Keratinocyte (primary cell): ENCODE data around the gene TAGLN2. TPM values are rescaled to one million over a fixed set of nuclear protein-coding genes. Genes with fewer than 3 reads are reported as not detected.

Source experiments
- DNase-seq: peaks from one replicate; pipeline ENCODE4 v3.0.0-alpha.2; 2011; ENCODE audit warnings: low read depth, missing footprints, low spot score
- FAIRE-seq: peaks from 2 replicates; lab custom pipeline; 2011; peaks lifted over from hg19 to GRCh38; lab: Jason Lieb, UNC
- H2AFZ ChIP-seq: 2 replicates; pipeline ENCODE4 v1.6.0; 2012; ENCODE audit warnings: low read length, control low read depth, inconsistent platforms; ENCODE audit not compliant: control insufficient read depth
- H3K27ac ChIP-seq: 2 replicates; pipeline ENCODE4 v1.5.1; 2011; ENCODE audit warnings: low read length; ENCODE audit not compliant: control insufficient read depth, insufficient read depth
- H3K27me3 ChIP-seq: 3 replicates; pipeline ENCODE4 v1.6.0; 2011; ENCODE audit warnings: low read length; ENCODE audit not compliant: control insufficient read depth, insufficient read depth; ENCODE audit errors: extremely low read depth
- H3K36me3 ChIP-seq, 2 experiments: 2 replicates in 1 of 2; 3 replicates in 1 of 2; pipeline ENCODE4 v1.5.1; 2011; ENCODE audit warnings: low read length in 2 of 2, mild to moderate bottlenecking in 1 of 2; ENCODE audit not compliant: control insufficient read depth in 2 of 2, insufficient read depth in 2 of 2; ENCODE audit errors: extremely low read depth in 1 of 2
- H3K4me1 ChIP-seq: 3 replicates; pipeline ENCODE4 v1.5.1; 2011; ENCODE audit warnings: low read length; ENCODE audit not compliant: control insufficient read depth, insufficient read depth; ENCODE audit errors: extremely low read depth
- H3K4me2 ChIP-seq: 3 replicates; pipeline ENCODE4 v1.6.0; 2011; ENCODE audit warnings: low read depth, low read length; ENCODE audit not compliant: control insufficient read depth, insufficient read depth; ENCODE audit errors: extremely low read depth
- H3K4me3 ChIP-seq, 3 experiments: fragments of 200-600 bp in 1 of 3; sonication (generic) in 1 of 3; 2 replicates in 2 of 3; 3 replicates in 1 of 3; pipeline ENCODE4 v1.5.1; 2011 to 2016; ENCODE audit warnings: low read length in 3 of 3, mild to moderate bottlenecking in 3 of 3, control low read depth in 2 of 3, inconsistent platforms in 1 of 3, low read depth in 1 of 3, mixed read lengths in 1 of 3, mixed run types in 1 of 3, moderate library complexity in 1 of 3; ENCODE audit not compliant: control insufficient read depth in 2 of 3, insufficient read depth in 2 of 3; ENCODE audit errors: extremely low read depth in 1 of 3
- H3K79me2 ChIP-seq: 2 replicates; pipeline ENCODE4 v1.6.0; 2012; ENCODE audit warnings: low read length; ENCODE audit not compliant: control insufficient read depth, insufficient read depth
- H3K9ac ChIP-seq: 3 replicates; pipeline ENCODE4 v1.6.0; 2011; ENCODE audit warnings: low read length; ENCODE audit not compliant: control insufficient read depth, insufficient read depth; ENCODE audit errors: extremely low read depth
- H3K9me1 ChIP-seq: 3 replicates; pipeline ENCODE4 v1.6.0; 2011; ENCODE audit warnings: low read length; ENCODE audit not compliant: control insufficient read depth, insufficient read depth; ENCODE audit errors: extremely low read depth
- H3K9me3 ChIP-seq: 2 replicates; pipeline ENCODE4 v1.5.1; 2012; ENCODE audit warnings: low read depth, low read length; ENCODE audit not compliant: control insufficient read depth
- H4K20me1 ChIP-seq: 3 replicates; pipeline ENCODE4 v1.6.0; 2011; ENCODE audit warnings: low read length; ENCODE audit not compliant: control insufficient read depth, insufficient read depth; ENCODE audit errors: extremely low read depth
- EZH2 ChIP-seq: IDR thresholded peaks from one replicate; pipeline ENCODE4 v1.6.1; 2012; ENCODE audit warnings: inconsistent platforms, mild to moderate bottlenecking, low read length, moderate library complexity
- dilution Hi-C: fragments of 300-500 bp; cut with MboI; formaldehyde crosslinking; loops from one replicate; pipeline ENCODE4 v1.7.0; 2020; ENCODE audit warnings: low sequenced_read_pairs; ENCODE audit not compliant: extremely low pct_ligation_motif_present
- polyA plus RNA-seq, 5 experiments: library from polyadenylated mRNA; depleted of rRNA in 3 of 5; stranded (reverse) in 3 of 5; stranded (forward) in 1 of 5; unstranded in 1 of 5; fragments of >200 nt; gene quantifications; 1 replicate in 1 of 5; 2 replicates in 3 of 5; 3 replicates in 1 of 5; pipeline versions ENCODE4 v1.2.1 to v1.2.3, GENCODE V29; 2011 to 2012; ENCODE audit warnings: missing spikeins in 2 of 5, low read depth in 1 of 5, low replicate concordance in 1 of 5
- TF ChIP-seq, protein P1 (sequence below), 3 experiments: IDR thresholded peaks in 1 of 3; conservative IDR thresholded peaks in 1 of 3; optimal IDR thresholded peaks in 1 of 3; 2 replicates in 2 of 3; 3 replicates in 1 of 3; pipeline versions ENCODE3 to v1.5.1; 2011; ENCODE audit warnings: low read length in 3 of 3, mild to moderate bottlenecking in 3 of 3, moderate library complexity in 2 of 3, control low read depth in 1 of 3, inconsistent platforms in 1 of 3; ENCODE audit not compliant: insufficient read depth in 2 of 3; ENCODE audit errors: extremely low read depth in 1 of 3

Gene TAGLN2
- polyA plus RNA-seq, 1 donor (not counting 4 experiments of a cell fraction or from before 2014, with no cell fraction given) = 709 TPM

DNA sequence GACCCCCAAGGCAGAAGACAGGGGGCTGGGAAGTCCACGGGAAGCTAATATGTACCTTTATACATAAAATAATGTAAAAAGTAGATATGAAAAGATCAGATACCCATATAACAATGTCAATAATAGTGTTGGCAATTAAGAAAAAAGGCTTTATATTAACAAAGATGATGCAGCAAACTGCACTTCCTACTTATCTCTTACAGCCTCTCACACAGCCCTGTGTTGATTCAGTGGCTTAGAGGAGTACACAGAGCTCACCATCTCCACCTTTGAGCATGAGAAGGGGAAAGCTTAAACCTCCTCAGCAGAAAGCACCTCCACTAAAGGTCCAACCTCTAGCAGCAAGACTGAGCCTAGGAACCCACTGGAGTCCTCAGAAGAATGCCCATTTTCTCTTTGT lies 55.7 kb downstream of the TAGLN2 start:
- Histone ChIP-seq H3K79me2 (no peaks in the 10 kb centered on the region), H3K9ac (peak overlapping the region; percentile 10), H3K4me2 (peak overlapping the region; percentile 34), H2AFZ (peak overlapping the region; percentile 13), H4K20me1 (no peaks in the 10 kb centered on the region), H3K27ac (peak overlapping the region; percentile 46), H3K36me3 (no peaks in the 10 kb centered on the region), H3K27me3 (no peaks in the 10 kb centered on the region), H3K4me1 (peaks cover 74% of the 10 kb centered on the region), H3K9me3 (no peaks in the 10 kb centered on the region), H3K4me3 (no peak overlapping the region), H3K9me1 (peaks cover 4% of the 10 kb centered on the region)
- TF ChIP-seq, protein P1, sequence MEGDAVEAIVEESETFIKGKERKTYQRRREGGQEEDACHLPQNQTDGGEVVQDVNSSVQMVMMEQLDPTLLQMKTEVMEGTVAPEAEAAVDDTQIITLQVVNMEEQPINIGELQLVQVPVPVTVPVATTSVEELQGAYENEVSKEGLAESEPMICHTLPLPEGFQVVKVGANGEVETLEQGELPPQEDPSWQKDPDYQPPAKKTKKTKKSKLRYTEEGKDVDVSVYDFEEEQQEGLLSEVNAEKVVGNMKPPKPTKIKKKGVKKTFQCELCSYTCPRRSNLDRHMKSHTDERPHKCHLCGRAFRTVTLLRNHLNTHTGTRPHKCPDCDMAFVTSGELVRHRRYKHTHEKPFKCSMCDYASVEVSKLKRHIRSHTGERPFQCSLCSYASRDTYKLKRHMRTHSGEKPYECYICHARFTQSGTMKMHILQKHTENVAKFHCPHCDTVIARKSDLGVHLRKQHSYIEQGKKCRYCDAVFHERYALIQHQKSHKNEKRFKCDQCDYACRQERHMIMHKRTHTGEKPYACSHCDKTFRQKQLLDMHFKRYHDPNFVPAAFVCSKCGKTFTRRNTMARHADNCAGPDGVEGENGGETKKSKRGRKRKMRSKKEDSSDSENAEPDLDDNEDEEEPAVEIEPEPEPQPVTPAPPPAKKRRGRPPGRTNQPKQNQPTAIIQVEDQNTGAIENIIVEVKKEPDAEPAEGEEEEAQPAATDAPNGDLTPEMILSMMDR (optimal IDR thresholded peaks at IDR 0.05 in 1 of 3, IDR thresholded peaks at IDR 0.05 in 1 of 3, conservative IDR thresholded peaks at IDR 0.05 in 1 of 3; ENCODE audit: extremely low read depth in 1 of 3, insufficient read depth in 2 of 3, low read length in 3 of 3) = no peak
- no peak for TF ChIP-seq EZH2
- peak; percentile 41 for FAIRE-seq
- DNase-seq = no peak
- dilution Hi-C loops = no loop called here

DNA sequence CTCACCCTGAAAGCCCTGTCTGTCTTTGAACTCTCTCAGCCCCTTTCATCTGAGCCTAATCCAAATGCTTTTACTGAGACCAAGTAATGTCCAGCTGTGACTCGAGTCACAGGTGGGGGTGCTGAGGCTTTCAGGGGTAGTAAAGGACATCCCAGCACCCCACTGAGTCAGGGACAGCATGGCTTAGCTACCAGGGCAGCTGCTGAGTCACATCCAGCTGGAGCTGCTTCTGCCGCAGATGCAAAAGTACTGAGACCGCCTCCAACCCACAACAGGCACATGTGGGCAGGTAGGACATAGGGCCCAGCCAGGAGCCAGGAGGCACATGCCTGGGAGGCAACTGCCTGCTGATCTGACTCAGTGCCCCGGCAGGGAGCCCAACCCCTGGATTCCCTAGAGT lies 56.1 kb downstream of the TAGLN2 start:
- H3K36me3 ChIP-seq = no peaks in the 10 kb centered on the region
- DNase-seq = peak; percentile 81
- no peaks in the 10 kb centered on the region for H4K20me1 ChIP-seq
- TF ChIP-seq, protein P1 (optimal IDR thresholded peaks at IDR 0.05 in 1 of 3, IDR thresholded peaks at IDR 0.05 in 1 of 3, conservative IDR thresholded peaks at IDR 0.05 in 1 of 3; ENCODE audit: extremely low read depth in 1 of 3, insufficient read depth in 2 of 3, low read length in 3 of 3) = no peak
- no peak for TF ChIP-seq EZH2
- peaks cover 4% of the 10 kb centered on the region for H3K9me1 ChIP-seq
- H3K9ac ChIP-seq = no peak overlapping the region
- H3K4me1 ChIP-seq = peaks cover 74% of the 10 kb centered on the region
- H2AFZ ChIP-seq = no peak overlapping the region
- peak; percentile 90 for FAIRE-seq
- no peaks in the 10 kb centered on the region for H3K27me3 ChIP-seq
- H3K27ac ChIP-seq = peak overlapping the region; percentile 46
- no peaks in the 10 kb centered on the region for H3K79me2 ChIP-seq
- H3K9me3 ChIP-seq = no peaks in the 10 kb centered on the region
- H3K4me2 ChIP-seq = peak overlapping the region; percentile 34
- dilution Hi-C loops = no loop called here
- no peak overlapping the region for H3K4me3 ChIP-seq
